Type B pancreatic cell (in vitro differentiated cells): ENCODE results near the gene GNAT1. TPM values are rescaled to one million over a fixed set of nuclear protein-coding genes. Genes with fewer than 3 reads are reported as not detected.
A peak's percentile ranks its signal among the peaks of the same experiment; 100 is the strongest.

Experiments used
- DNase-seq: peaks from one replicate; pipeline ENCODE4 v3.0.0; 2021; ENCODE audit warnings: mixed read lengths; ENCODE audit not compliant: unreplicated experiment; ENCODE audit errors: extremely low spot score
- H3K27ac Mint-ChIP-seq: 2 replicates; pipeline ENCODE4 v1.8.0; 2021; ENCODE audit warnings: mild to moderate bottlenecking, mixed read lengths
- H3K27me3 Mint-ChIP-seq: 2 replicates; pipeline ENCODE4 v1.8.0; 2021; ENCODE audit warnings: mixed read lengths
- H3K36me3 Mint-ChIP-seq: 2 replicates; pipeline ENCODE4 v1.8.0; 2021; ENCODE audit warnings: mixed read lengths
- H3K4me1 Mint-ChIP-seq: one replicate; pipeline ENCODE4 v1.8.0; 2021; ENCODE audit warnings: mixed read lengths; ENCODE audit not compliant: unreplicated experiment
- H3K4me3 Mint-ChIP-seq: 2 replicates; pipeline ENCODE4 v1.8.0; 2021; ENCODE audit warnings: mild to moderate bottlenecking, mixed read lengths
- H3K9me3 Mint-ChIP-seq: 2 replicates; pipeline ENCODE4 v1.8.0; 2021; ENCODE audit warnings: mixed read lengths
- CTCF ChIP-seq: fragments of 200-600 bp; sonication (generic); conservative IDR thresholded peaks from 2 replicates; pipeline ENCODE4 v1.5.0; 2021; ENCODE audit warnings: antibody characterized with exemption, mild to moderate bottlenecking
- total RNA-seq: library from RNA; stranded (reverse); gene quantifications from 2 replicates; pipeline ENCODE4 v1.2.1, GENCODE V29; 2021; ENCODE audit warnings: low replicate concordance

The GNAT1 gene
- total RNA-seq, 1 donor from 2014 or later = not detected

- no peaks in the 10 kb centered on the region for H3K36me3 Mint-ChIP-seq
- peak; percentile 80 for TF ChIP-seq CTCF
- H3K4me3 Mint-ChIP-seq = no peak overlapping the region
- peaks cover 2% of the 10 kb centered on the region for H3K4me1 Mint-ChIP-seq
- no peak overlapping the region for H3K27ac Mint-ChIP-seq
- no peaks in the 10 kb centered on the region for H3K9me3 Mint-ChIP-seq
- peaks cover 19% of the 10 kb centered on the region for H3K27me3 Mint-ChIP-seq
- no peak for DNase-seq
Observed at GRCh38 chr3:50194128-50194902, 2.9 kb downstream of the GNAT1 start.

DNA sequence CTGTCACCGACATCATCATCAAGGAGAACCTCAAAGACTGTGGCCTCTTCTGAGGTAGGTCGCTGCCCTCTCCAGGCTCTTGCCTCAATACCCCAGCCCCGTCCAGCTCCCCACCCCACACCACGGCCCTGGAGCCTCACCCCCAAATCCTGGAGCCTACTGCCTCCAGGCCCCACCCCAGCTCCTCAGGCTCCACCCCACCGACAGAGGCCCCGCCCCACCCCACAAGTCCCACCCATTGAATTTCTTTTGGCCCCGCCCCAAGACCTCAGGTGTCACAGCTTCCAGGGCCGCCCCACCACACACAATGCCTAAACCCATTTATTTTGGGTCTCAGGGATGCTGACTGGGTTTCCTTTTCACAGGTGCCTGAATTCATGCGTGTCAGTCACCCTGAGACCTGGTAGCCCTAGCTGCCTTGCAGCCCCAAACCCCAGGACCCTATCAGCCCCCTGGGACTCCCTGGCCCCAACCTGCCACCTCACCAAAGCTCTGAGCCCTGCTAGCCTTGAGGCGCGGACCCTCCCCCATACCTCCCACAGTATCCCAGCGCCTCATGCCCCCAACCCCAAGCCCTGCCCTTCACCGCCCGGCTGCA, 3.6 kb downstream of the GNAT1 start:
- no peak for TF ChIP-seq CTCF
- Mint-ChIP-seq H3K27me3 (peaks cover 19% of the 10 kb centered on the region), H3K4me1 (no peaks in the 10 kb centered on the region), H3K4me3 (no peak overlapping the region), H3K27ac (no peak overlapping the region), H3K36me3 (no peaks in the 10 kb centered on the region), H3K9me3 (no peaks in the 10 kb centered on the region)
- DNase-seq = no peak

DNA sequence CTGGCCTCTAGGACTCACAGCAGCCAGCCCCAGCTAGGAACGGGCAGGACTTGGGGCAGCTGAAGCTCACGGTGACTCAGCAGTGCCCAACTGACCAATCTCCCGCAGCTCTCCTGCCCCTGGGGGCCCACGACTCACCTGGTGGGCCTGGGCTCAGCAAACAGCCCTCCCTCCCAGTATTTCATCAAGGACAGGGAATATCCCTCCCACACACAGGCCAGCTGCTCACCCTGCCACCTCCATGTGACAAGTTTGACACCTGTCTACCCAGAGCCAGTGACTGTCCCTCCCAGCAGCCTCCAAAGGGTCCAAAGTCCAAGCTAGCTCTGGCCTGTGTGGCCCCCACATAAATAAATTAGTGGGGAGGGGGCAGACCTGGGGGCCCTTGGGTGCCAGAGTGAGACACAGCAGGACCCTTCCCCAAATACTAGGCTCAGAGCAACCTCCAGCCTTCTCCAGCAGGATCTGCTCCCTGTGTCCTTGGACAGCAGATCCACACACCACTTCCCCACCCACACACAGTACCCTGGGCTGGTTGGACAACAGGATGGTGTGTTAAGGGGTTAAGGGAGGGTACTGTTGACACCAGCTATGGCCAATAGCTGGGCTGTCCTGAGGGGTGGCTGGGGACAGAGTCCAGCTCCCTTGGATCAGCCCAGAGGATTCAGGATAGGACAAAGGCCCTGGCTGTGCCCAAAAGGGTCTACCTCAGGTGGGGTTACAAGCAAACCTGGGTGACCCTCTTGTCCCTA, 4.3 kb downstream of the GNAT1 start:
- no peaks in the 10 kb centered on the region for H3K4me1 Mint-ChIP-seq
- no peak for TF ChIP-seq CTCF
- no peak for DNase-seq
- peaks cover 19% of the 10 kb centered on the region for H3K27me3 Mint-ChIP-seq
- H3K27ac Mint-ChIP-seq = no peak overlapping the region
- no peak overlapping the region for H3K4me3 Mint-ChIP-seq
- no peaks in the 10 kb centered on the region for H3K9me3 Mint-ChIP-seq
- H3K36me3 Mint-ChIP-seq = no peaks in the 10 kb centered on the region

DNA sequence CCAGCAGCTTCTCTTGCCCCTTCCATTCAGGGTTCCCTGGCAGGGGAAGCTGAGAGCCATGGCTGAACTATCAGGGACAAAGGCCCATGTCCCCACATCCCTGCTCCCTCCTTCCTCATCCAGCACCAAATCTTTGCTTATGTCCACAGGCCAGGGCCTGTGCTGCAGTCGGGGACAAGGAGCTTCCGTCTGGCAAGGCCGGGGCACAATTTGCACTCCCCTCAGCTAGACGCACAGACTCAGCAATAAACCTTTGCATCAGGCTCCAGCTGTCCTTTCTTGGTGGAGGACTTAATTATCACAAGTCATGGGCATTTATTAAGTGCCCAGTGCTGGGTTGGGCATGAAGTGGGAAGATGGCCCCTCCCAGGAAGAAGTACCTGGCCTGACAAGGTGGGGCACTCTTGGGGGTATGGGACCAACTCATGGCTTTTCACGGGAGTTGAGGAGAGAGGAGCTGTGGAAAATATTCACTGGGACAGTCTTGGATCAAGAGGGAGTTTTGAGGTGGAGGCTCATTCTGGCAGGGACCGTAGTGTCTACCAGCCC, 4.9 kb downstream of the GNAT1 start:
- no peaks in the 10 kb centered on the region for H3K36me3 Mint-ChIP-seq
- H3K4me1 Mint-ChIP-seq = no peaks in the 10 kb centered on the region
- no peaks in the 10 kb centered on the region for H3K9me3 Mint-ChIP-seq
- H3K27ac Mint-ChIP-seq = no peak overlapping the region
- H3K4me3 Mint-ChIP-seq = no peak overlapping the region
- TF ChIP-seq CTCF = no peak
- DNase-seq = no peak
- peaks cover 24% of the 10 kb centered on the region for H3K27me3 Mint-ChIP-seq

GRCh38 chr3:50201573-50202315, 10.3 kb downstream of the GNAT1 start:
- DNase-seq = no peak
- peaks cover 35% of the 10 kb centered on the region for H3K27me3 Mint-ChIP-seq
- H3K36me3 Mint-ChIP-seq = no peaks in the 10 kb centered on the region
- TF ChIP-seq CTCF = no peak
- H3K9me3 Mint-ChIP-seq = no peaks in the 10 kb centered on the region
- no peak overlapping the region for H3K4me3 Mint-ChIP-seq
- H3K4me1 Mint-ChIP-seq = peaks cover 10% of the 10 kb centered on the region
- H3K27ac Mint-ChIP-seq = no peak overlapping the region
